Measurements from ENCODE around the gene SYNDIG1L. TPM values are rescaled to one million over a fixed set of nuclear protein-coding genes. Genes with fewer than 3 reads are reported as not detected.

The SYNDIG1L gene
- polyA plus RNA-seq (not detected in 3 replicates), polyA minus RNA-seq (not detected in 3 replicates)
- not detected for polyA plus RNA-seq (2011; ENCODE audit: low read depth)
- polyA plus RNA-seq (2011; cell fraction: cytosol; rRNA removed), result not detected in 2 replicates
- polyA plus RNA-seq (2011; cell fraction: nucleus; rRNA removed), result not detected in 2 replicates
- 0.42 TPM in 1 of 2 replicates, not detected in the other for polyA plus RNA-seq (2012; ENCODE audit: low replicate concordance)
- not detected for polyA minus RNA-seq (2011; cell fraction: cytosol; rRNA and poly(A)+ RNA removed)
- not detected in 2 replicates for polyA minus RNA-seq (2011; cell fraction: nucleus; rRNA and poly(A)+ RNA removed)

GRCh38 chr14:74426202-74426582 lies at the start of gene SYNDIG1L:
TSS of gene SYNDIG1L (minus strand) at chr14:74426210. CDS start at chr14:74409744, 16,466 bp downstream.
- DNase-seq (ENCODE audit: low read depth, low spot score) (no peak), FAIRE-seq (no peak)
- H4K20me1 ChIP-seq (ENCODE audit: control insufficient read depth, extremely low read depth, insufficient read depth, low read length), result no peaks in the 10 kb centered on the region
- peaks cover 36% of the 10 kb centered on the region for H3K27me3 ChIP-seq (ENCODE audit: control insufficient read depth, extremely low read depth, insufficient read depth, low read length)
- H3K4me3 ChIP-seq (ENCODE audit: control insufficient read depth in 2 of 3, extremely low read depth in 1 of 3, insufficient read depth in 2 of 3, low read depth in 1 of 3, low read length in 3 of 3), result no peak within 1 kb of the TSS
- H3K9me1 ChIP-seq (ENCODE audit: control insufficient read depth, extremely low read depth, insufficient read depth, low read length), result no peaks in the 10 kb centered on the region
- TF ChIP-seq EZH2 (IDR thresholded peaks at IDR 0.05; ENCODE audit: low read length), result no peak
- TF ChIP-seq, protein P1, sequence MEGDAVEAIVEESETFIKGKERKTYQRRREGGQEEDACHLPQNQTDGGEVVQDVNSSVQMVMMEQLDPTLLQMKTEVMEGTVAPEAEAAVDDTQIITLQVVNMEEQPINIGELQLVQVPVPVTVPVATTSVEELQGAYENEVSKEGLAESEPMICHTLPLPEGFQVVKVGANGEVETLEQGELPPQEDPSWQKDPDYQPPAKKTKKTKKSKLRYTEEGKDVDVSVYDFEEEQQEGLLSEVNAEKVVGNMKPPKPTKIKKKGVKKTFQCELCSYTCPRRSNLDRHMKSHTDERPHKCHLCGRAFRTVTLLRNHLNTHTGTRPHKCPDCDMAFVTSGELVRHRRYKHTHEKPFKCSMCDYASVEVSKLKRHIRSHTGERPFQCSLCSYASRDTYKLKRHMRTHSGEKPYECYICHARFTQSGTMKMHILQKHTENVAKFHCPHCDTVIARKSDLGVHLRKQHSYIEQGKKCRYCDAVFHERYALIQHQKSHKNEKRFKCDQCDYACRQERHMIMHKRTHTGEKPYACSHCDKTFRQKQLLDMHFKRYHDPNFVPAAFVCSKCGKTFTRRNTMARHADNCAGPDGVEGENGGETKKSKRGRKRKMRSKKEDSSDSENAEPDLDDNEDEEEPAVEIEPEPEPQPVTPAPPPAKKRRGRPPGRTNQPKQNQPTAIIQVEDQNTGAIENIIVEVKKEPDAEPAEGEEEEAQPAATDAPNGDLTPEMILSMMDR (optimal IDR thresholded peaks at IDR 0.05 in 1 of 3, IDR thresholded peaks at IDR 0.05 in 1 of 3, conservative IDR thresholded peaks at IDR 0.05 in 1 of 3; ENCODE audit: extremely low read depth in 1 of 3, insufficient read depth in 2 of 3, low read length in 3 of 3), result no peak
- H2AFZ ChIP-seq (ENCODE audit: control insufficient read depth, low read length), result no peak within 1 kb of the TSS
- no peak within 1 kb of the TSS for H3K27ac ChIP-seq (ENCODE audit: control insufficient read depth, insufficient read depth, low read length)
- no peaks in the 10 kb centered on the region for H3K36me3 ChIP-seq (ENCODE audit: control insufficient read depth in 2 of 2, extremely low read depth in 1 of 2, insufficient read depth in 2 of 2, low read length in 2 of 2)
- no peaks in the 10 kb centered on the region for H3K9me3 ChIP-seq (ENCODE audit: control insufficient read depth, low read depth, low read length)
- no peaks in the 10 kb centered on the region for H3K79me2 ChIP-seq (ENCODE audit: control insufficient read depth, insufficient read depth, low read length)
- H3K4me1 ChIP-seq (ENCODE audit: control insufficient read depth, extremely low read depth, insufficient read depth, low read length), result no peaks in the 10 kb centered on the region
- H3K9ac ChIP-seq (ENCODE audit: control insufficient read depth, extremely low read depth, insufficient read depth, low read length), result no peak within 1 kb of the TSS
- dilution Hi-C loops (cut with MboI; ENCODE audit: extremely low pct_ligation_motif_present, low sequenced_read_pairs), result no loop called here
- H3K4me2 ChIP-seq (ENCODE audit: control insufficient read depth, extremely low read depth, insufficient read depth, low read depth, low read length), result no peak within 1 kb of the TSS

- DNase-seq (ENCODE audit: low read depth, low spot score) (no peak), FAIRE-seq (peak; percentile 20)
- H3K4me2 ChIP-seq (ENCODE audit: control insufficient read depth, extremely low read depth, insufficient read depth, low read depth, low read length), result no peak overlapping the region
- H3K36me3 ChIP-seq (ENCODE audit: control insufficient read depth in 2 of 2, extremely low read depth in 1 of 2, insufficient read depth in 2 of 2, low read length in 2 of 2), result peaks cover 27% of the 10 kb centered on the region in 2 experiments
- peaks cover 4% of the 10 kb centered on the region for H3K4me1 ChIP-seq (ENCODE audit: control insufficient read depth, extremely low read depth, insufficient read depth, low read length)
- no peaks in the 10 kb centered on the region for H3K9me3 ChIP-seq (ENCODE audit: control insufficient read depth, low read depth, low read length)
- no peak overlapping the region for H2AFZ ChIP-seq (ENCODE audit: control insufficient read depth, low read length)
- H3K4me3 ChIP-seq (ENCODE audit: control insufficient read depth in 2 of 3, extremely low read depth in 1 of 3, insufficient read depth in 2 of 3, low read depth in 1 of 3, low read length in 3 of 3), result no peak overlapping the region
- H4K20me1 ChIP-seq (ENCODE audit: control insufficient read depth, extremely low read depth, insufficient read depth, low read length), result no peaks in the 10 kb centered on the region
- H3K27me3 ChIP-seq (ENCODE audit: control insufficient read depth, extremely low read depth, insufficient read depth, low read length), result no peaks in the 10 kb centered on the region
- TF ChIP-seq, protein P1 (optimal IDR thresholded peaks at IDR 0.05 in 1 of 3, IDR thresholded peaks at IDR 0.05 in 1 of 3, conservative IDR thresholded peaks at IDR 0.05 in 1 of 3; ENCODE audit: extremely low read depth in 1 of 3, insufficient read depth in 2 of 3, low read length in 3 of 3), result no peak
- TF ChIP-seq EZH2 (IDR thresholded peaks at IDR 0.05; ENCODE audit: low read length), result no peak
- H3K27ac ChIP-seq (ENCODE audit: control insufficient read depth, insufficient read depth, low read length), result no peak overlapping the region
- no peaks in the 10 kb centered on the region for H3K9me1 ChIP-seq (ENCODE audit: control insufficient read depth, extremely low read depth, insufficient read depth, low read length)
- H3K79me2 ChIP-seq (ENCODE audit: control insufficient read depth, insufficient read depth, low read length), result no peaks in the 10 kb centered on the region
- no peak overlapping the region for H3K9ac ChIP-seq (ENCODE audit: control insufficient read depth, extremely low read depth, insufficient read depth, low read length)
- dilution Hi-C loops (cut with MboI; ENCODE audit: extremely low pct_ligation_motif_present, low sequenced_read_pairs), result no loop called here
Measured at GRCh38 chr14:74475678-74476077, 49.7 kb upstream of the SYNDIG1L start.
